ENCODE results near the gene RMND5B.

GRCh38 chr5:178123966-178124925 is 6.6 kb upstream of the RMND5B start:
- TF ChIP-seq CTCF (IDR thresholded peaks at IDR 0.05; ENCODE audit: low read depth, low read length) (no peak), MYC (IDR thresholded peaks at IDR 0.05; ENCODE audit: low read depth, low read length) (no peak), POLR2A (IDR thresholded peaks at IDR 0.05; ENCODE audit: extremely low read depth, insufficient read length) (no peak)
